ENCODE data around the gene ILRUN. TPM values are rescaled to one million over a fixed set of nuclear protein-coding genes. Genes with fewer than 3 reads are reported as not detected.
"Not testable (repeated sequence)": the region's sequence is repeated elsewhere in the genome, so short reads cannot be mapped to it uniquely, and the experiment has no call there.

ILRUN gene
- polyA plus RNA-seq, 2 donors, result 27.8 to 32.7 TPM

- Histone ChIP-seq H3K4me3 (ENCODE audit: low read depth in 1 of 2, low read length in 2 of 2) (no peak overlapping the region), H3K9me3 (ENCODE audit: control insufficient read depth in 2 of 2, insufficient read depth in 1 of 2, low read depth in 1 of 2, low read length in 1 of 2) (no peaks in the 10 kb centered on the region), H3K36me3 (ENCODE audit: control insufficient read depth in 2 of 2, insufficient read depth in 2 of 2, low read length in 1 of 2) (no peaks in the 10 kb centered on the region), H3K27me3 (ENCODE audit: control insufficient read depth in 1 of 2, insufficient read depth in 2 of 2, low read length in 2 of 2) (no peaks in the 10 kb centered on the region), H3K4me1 (ENCODE audit: control insufficient read depth in 2 of 2, insufficient read depth in 2 of 2, low read length in 1 of 2) (peaks cover 0 to 3% of the 10 kb centered on the region in 2 donors), H3K27ac (ENCODE audit: low read depth in 2 of 2, low read length in 1 of 2) (peak overlapping the region; percentile 17 to 34)
- WGBS, 2 donors, result 67 to 75% methylated on average over 8 of the region's 8 CpGs
Measured at GRCh38 chr6:34671801-34672656, 24.5 kb downstream of the ILRUN start.

- Histone ChIP-seq H3K4me3 (ENCODE audit: low read depth in 1 of 2, low read length in 2 of 2) (no peak overlapping the region), H3K4me1 (ENCODE audit: control insufficient read depth in 2 of 2, insufficient read depth in 2 of 2, low read length in 1 of 2) (peaks cover 0 to 3% of the 10 kb centered on the region in 2 donors), H3K9me3 (ENCODE audit: control insufficient read depth in 2 of 2, insufficient read depth in 1 of 2, low read depth in 1 of 2, low read length in 1 of 2) (no peaks in the 10 kb centered on the region), H3K36me3 (ENCODE audit: control insufficient read depth in 2 of 2, insufficient read depth in 2 of 2, low read length in 1 of 2) (no peaks in the 10 kb centered on the region), H3K27ac (ENCODE audit: low read depth in 2 of 2, low read length in 1 of 2) (peak overlapping the region in 1 of 2 donors; percentile 17), H3K27me3 (ENCODE audit: control insufficient read depth in 1 of 2, insufficient read depth in 2 of 2, low read length in 2 of 2) (no peaks in the 10 kb centered on the region)
- WGBS, 2 donors, result 79 to 88% methylated on average over 1 of the region's 1 CpG
Measured at GRCh38 chr6:34671367-34671766, 25.2 kb downstream of the ILRUN start.

- not testable (repeated sequence) for H3K4me3 ChIP-seq (ENCODE audit: low read depth in 1 of 2, low read length in 2 of 2); H3K9me3 ChIP-seq (ENCODE audit: control insufficient read depth in 2 of 2, insufficient read depth in 1 of 2, low read depth in 1 of 2, low read length in 1 of 2); H3K27me3 ChIP-seq (ENCODE audit: control insufficient read depth in 1 of 2, insufficient read depth in 2 of 2, low read length in 2 of 2); H3K4me1 ChIP-seq (ENCODE audit: control insufficient read depth in 2 of 2, insufficient read depth in 2 of 2, low read length in 1 of 2); H3K27ac ChIP-seq (ENCODE audit: low read depth in 2 of 2, low read length in 1 of 2); H3K36me3 ChIP-seq (ENCODE audit: control insufficient read depth in 2 of 2, insufficient read depth in 2 of 2, low read length in 1 of 2)
- WGBS, 2 donors, result 97% methylated on average over 5 of the region's 5 CpGs
Measured at GRCh38 chr6:34668799-34669198, 27.8 kb downstream of the ILRUN start.

DNA sequence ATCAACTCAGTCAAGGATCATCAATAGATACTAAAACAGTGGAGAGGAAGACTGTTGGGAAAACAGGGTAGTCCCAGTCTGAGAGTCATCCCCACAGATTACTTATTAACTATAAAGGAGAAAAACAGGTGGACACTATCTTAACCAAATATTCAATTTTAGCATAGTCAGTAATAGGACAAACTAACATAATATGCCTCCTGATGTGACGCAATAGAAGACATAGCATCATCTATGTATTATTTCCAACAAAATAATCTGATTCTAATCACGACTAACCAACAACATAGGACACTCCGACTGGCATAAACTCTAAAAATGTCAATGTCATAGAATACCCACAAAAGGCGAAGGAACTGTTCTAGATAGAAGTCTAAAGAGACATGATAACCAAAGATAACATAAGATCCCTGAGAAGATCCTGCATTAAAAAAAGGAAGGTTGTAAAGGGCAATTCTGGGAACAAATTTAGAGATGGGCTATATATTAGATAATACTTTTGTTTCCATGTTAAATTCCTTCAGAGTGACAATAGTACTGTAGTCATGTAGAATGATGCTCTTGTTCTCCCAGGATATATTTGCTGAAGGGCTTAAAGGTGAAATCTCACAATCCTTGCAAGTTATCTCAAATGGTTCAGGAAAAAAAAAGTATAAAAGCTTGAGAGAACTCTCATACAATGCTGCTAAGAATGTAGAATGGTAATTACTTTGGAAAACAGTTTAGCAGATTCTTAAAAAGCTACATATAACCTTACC, 28.9 kb downstream of the ILRUN start:
- 72 to 93% methylated on average over 4 of the region's 4 CpGs for WGBS, 2 donors
- Histone ChIP-seq H3K36me3 (ENCODE audit: control insufficient read depth in 2 of 2, insufficient read depth in 2 of 2, low read length in 1 of 2) (no peaks in the 10 kb centered on the region), H3K4me1 (ENCODE audit: control insufficient read depth in 2 of 2, insufficient read depth in 2 of 2, low read length in 1 of 2) (no peaks in the 10 kb centered on the region), H3K4me3 (ENCODE audit: low read depth in 1 of 2, low read length in 2 of 2) (no peak overlapping the region), H3K9me3 (ENCODE audit: control insufficient read depth in 2 of 2, insufficient read depth in 1 of 2, low read depth in 1 of 2, low read length in 1 of 2) (no peaks in the 10 kb centered on the region), H3K27me3 (ENCODE audit: control insufficient read depth in 1 of 2, insufficient read depth in 2 of 2, low read length in 2 of 2) (no peaks in the 10 kb centered on the region), H3K27ac (ENCODE audit: low read depth in 2 of 2, low read length in 1 of 2) (no peak overlapping the region)

GRCh38 chr6:34665019-34665418, 31.5 kb downstream of the ILRUN start:
- Histone ChIP-seq H3K36me3 (ENCODE audit: control insufficient read depth in 2 of 2, insufficient read depth in 2 of 2, low read length in 1 of 2) (no peaks in the 10 kb centered on the region), H3K9me3 (ENCODE audit: control insufficient read depth in 2 of 2, insufficient read depth in 1 of 2, low read depth in 1 of 2, low read length in 1 of 2) (no peaks in the 10 kb centered on the region), H3K27ac (ENCODE audit: low read depth in 2 of 2, low read length in 1 of 2) (no peak overlapping the region), H3K4me1 (ENCODE audit: control insufficient read depth in 2 of 2, insufficient read depth in 2 of 2, low read length in 1 of 2) (no peaks in the 10 kb centered on the region), H3K27me3 (ENCODE audit: control insufficient read depth in 1 of 2, insufficient read depth in 2 of 2, low read length in 2 of 2) (no peaks in the 10 kb centered on the region), H3K4me3 (ENCODE audit: low read depth in 1 of 2, low read length in 2 of 2) (no peak overlapping the region)
- WGBS, 2 donors, result 90 to 91% methylated on average over 4 of the region's 4 CpGs

- 53 to 58% methylated on average over 4 of the region's 4 CpGs for WGBS, 2 donors
- H3K36me3 ChIP-seq (ENCODE audit: control insufficient read depth in 2 of 2, insufficient read depth in 2 of 2, low read length in 1 of 2), result no peaks in the 10 kb centered on the region
- H3K4me1 ChIP-seq (ENCODE audit: control insufficient read depth in 2 of 2, insufficient read depth in 2 of 2, low read length in 1 of 2), result no peaks in the 10 kb centered on the region
- H3K9me3 ChIP-seq (ENCODE audit: control insufficient read depth in 2 of 2, insufficient read depth in 1 of 2, low read depth in 1 of 2, low read length in 1 of 2), result no peaks in the 10 kb centered on the region
- no peak overlapping the region for H3K4me3 ChIP-seq (ENCODE audit: low read depth in 1 of 2, low read length in 2 of 2)
- H3K27ac ChIP-seq (ENCODE audit: low read depth in 2 of 2, low read length in 1 of 2), result peak overlapping the region; percentile 22 to 59
- no peaks in the 10 kb centered on the region for H3K27me3 ChIP-seq (ENCODE audit: control insufficient read depth in 1 of 2, insufficient read depth in 2 of 2, low read length in 2 of 2)
Measured at GRCh38 chr6:34664256-34664971, 32.2 kb downstream of the ILRUN start.

DNA sequence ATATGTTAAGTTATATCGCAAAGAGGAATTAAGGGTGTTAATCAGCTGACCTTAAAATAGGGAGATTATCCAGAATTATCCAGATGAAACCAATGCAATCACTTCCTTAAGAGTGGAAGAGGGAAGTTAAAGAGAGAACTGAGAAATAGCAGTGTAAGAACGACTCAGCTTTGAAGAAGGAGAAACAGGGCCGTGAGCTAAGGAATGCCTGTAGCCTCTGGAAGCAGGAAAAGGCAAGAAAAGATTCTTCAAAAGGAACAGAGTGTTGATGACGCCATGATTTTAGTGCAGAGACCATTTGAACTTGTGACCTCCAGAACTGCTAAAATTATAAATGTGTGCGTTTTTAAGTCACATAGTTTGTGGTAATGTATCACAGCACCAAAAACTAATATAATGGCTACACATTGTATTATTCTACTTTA, 32.7 kb downstream of the ILRUN start:
- H3K4me1 ChIP-seq (ENCODE audit: control insufficient read depth in 2 of 2, insufficient read depth in 2 of 2, low read length in 1 of 2), result peaks cover 0 to 2% of the 10 kb centered on the region in 2 donors
- H3K27me3 ChIP-seq (ENCODE audit: control insufficient read depth in 1 of 2, insufficient read depth in 2 of 2, low read length in 2 of 2), result no peaks in the 10 kb centered on the region
- WGBS, 2 donors, result 77 to 81% methylated on average over 5 of the region's 5 CpGs
- no peak overlapping the region for H3K4me3 ChIP-seq (ENCODE audit: low read depth in 1 of 2, low read length in 2 of 2)
- H3K27ac ChIP-seq (ENCODE audit: low read depth in 2 of 2, low read length in 1 of 2), result no peak overlapping the region
- H3K9me3 ChIP-seq (ENCODE audit: control insufficient read depth in 2 of 2, insufficient read depth in 1 of 2, low read depth in 1 of 2, low read length in 1 of 2), result no peaks in the 10 kb centered on the region
- no peaks in the 10 kb centered on the region for H3K36me3 ChIP-seq (ENCODE audit: control insufficient read depth in 2 of 2, insufficient read depth in 2 of 2, low read length in 1 of 2)

- Histone ChIP-seq H3K4me1 (ENCODE audit: control insufficient read depth in 2 of 2, insufficient read depth in 2 of 2, low read length in 1 of 2) (peaks cover 0 to 2% of the 10 kb centered on the region in 2 donors), H3K36me3 (ENCODE audit: control insufficient read depth in 2 of 2, insufficient read depth in 2 of 2, low read length in 1 of 2) (no peaks in the 10 kb centered on the region), H3K27me3 (ENCODE audit: control insufficient read depth in 1 of 2, insufficient read depth in 2 of 2, low read length in 2 of 2) (no peaks in the 10 kb centered on the region), H3K9me3 (ENCODE audit: control insufficient read depth in 2 of 2, insufficient read depth in 1 of 2, low read depth in 1 of 2, low read length in 1 of 2) (no peaks in the 10 kb centered on the region), H3K27ac (ENCODE audit: low read depth in 2 of 2, low read length in 1 of 2) (no peak overlapping the region), H3K4me3 (ENCODE audit: low read depth in 1 of 2, low read length in 2 of 2) (no peak overlapping the region)
- WGBS, 2 donors, result 78 to 89% methylated on average over 2 of the region's 2 CpGs
Measured at GRCh38 chr6:34663371-34663770, 33.2 kb downstream of the ILRUN start.

DNA sequence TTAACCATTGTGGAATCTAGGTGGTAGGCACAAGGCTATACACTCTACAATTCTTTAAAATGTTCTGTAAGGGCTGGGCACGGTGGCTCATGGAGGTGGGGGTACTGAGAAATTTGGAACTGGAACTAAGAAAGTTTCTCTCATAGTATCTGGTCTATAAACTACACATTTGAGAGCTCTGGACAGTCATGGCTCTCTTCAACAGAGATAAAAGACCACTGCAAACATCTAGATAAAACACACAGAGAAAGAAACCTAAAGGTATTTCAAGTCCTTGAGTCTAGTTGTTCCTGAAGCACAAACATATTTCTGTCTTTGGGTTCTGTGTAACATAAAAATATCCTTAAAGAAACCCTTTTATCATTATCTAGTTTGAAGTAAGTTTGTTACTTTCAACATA, 35.2 kb downstream of the ILRUN start:
- Histone ChIP-seq H3K27ac (ENCODE audit: low read depth in 2 of 2, low read length in 1 of 2) (no peak overlapping the region), H3K27me3 (ENCODE audit: control insufficient read depth in 1 of 2, insufficient read depth in 2 of 2, low read length in 2 of 2) (no peaks in the 10 kb centered on the region), H3K9me3 (ENCODE audit: control insufficient read depth in 2 of 2, insufficient read depth in 1 of 2, low read depth in 1 of 2, low read length in 1 of 2) (no peaks in the 10 kb centered on the region), H3K36me3 (ENCODE audit: control insufficient read depth in 2 of 2, insufficient read depth in 2 of 2, low read length in 1 of 2) (no peaks in the 10 kb centered on the region), H3K4me1 (ENCODE audit: control insufficient read depth in 2 of 2, insufficient read depth in 2 of 2, low read length in 1 of 2) (peaks cover 0 to 5% of the 10 kb centered on the region in 2 donors), H3K4me3 (ENCODE audit: low read depth in 1 of 2, low read length in 2 of 2) (no peak overlapping the region)
- 96 to 97% methylated on average over 1 of the region's 1 CpG for WGBS, 2 donors

All from esophagus (tissue), 2 donors.